Lung (tissue), 12 donors: ENCODE measurements around the gene ZNF670. TPM values are rescaled to one million over a fixed set of nuclear protein-coding genes. Genes with fewer than 3 reads are reported as not detected.

Experiments used
- ATAC-seq: fragments of 200-7000 bp; cut with Tn5 transposase; one replicate; pipeline ENCODE4 v1.9.1; 2020; ENCODE audit warnings: moderate number of reproducible peaks; ENCODE audit not compliant: insufficient read depth, low FRiP score
- DNase-seq, 3 donors: peaks; one replicate each; pipeline ENCODE4 v3.0.0-alpha.2; 2013 to 2017
- H3K27ac ChIP-seq, 2 donors: one replicate each; pipeline ENCODE4 v1.5.1; 2013; ENCODE audit warnings: mild to moderate bottlenecking in 2 of 2, moderate library complexity in 2 of 2, control low read depth in 1 of 2, inconsistent platforms in 1 of 2, low read depth in 1 of 2, low read length in 1 of 2
- H3K27me3 ChIP-seq, 3 donors: one replicate each; pipeline ENCODE4 v1.5.1; 2013; ENCODE audit warnings: low read length in 2 of 3; ENCODE audit not compliant: control insufficient read depth in 3 of 3, insufficient read depth in 3 of 3
- H3K36me3 ChIP-seq, 4 donors: one replicate each; pipeline ENCODE4 v1.5.1; 2013; ENCODE audit warnings: low read length in 4 of 4, mild to moderate bottlenecking in 1 of 4, moderate library complexity in 1 of 4; ENCODE audit not compliant: control insufficient read depth in 4 of 4, insufficient read depth in 4 of 4
- H3K4me1 ChIP-seq, 5 donors: one replicate each; pipeline ENCODE4 v1.5.1; 2013; ENCODE audit warnings: low read length in 5 of 5, mild to moderate bottlenecking in 2 of 5, moderate library complexity in 1 of 5; ENCODE audit not compliant: control insufficient read depth in 5 of 5, insufficient read depth in 5 of 5
- H3K4me3 ChIP-seq: one replicate; pipeline ENCODE4 v1.5.1; 2013; ENCODE audit warnings: mild to moderate bottlenecking, control low read depth, moderate library complexity
- H3K9ac ChIP-seq, 2 donors: one replicate each; pipeline ENCODE4 v1.5.1; 2013; ENCODE audit warnings: low read length in 2 of 2, control low read depth in 1 of 2; ENCODE audit not compliant: insufficient read depth in 1 of 2
- H3K9me3 ChIP-seq, 4 donors: one replicate each; pipeline ENCODE4 v1.5.1; 2013; ENCODE audit warnings: low read length in 3 of 4, mild to moderate bottlenecking in 1 of 4, moderate library complexity in 1 of 4; ENCODE audit not compliant: control insufficient read depth in 4 of 4, insufficient read depth in 3 of 4
- WGBS, 2 donors: extraction: QIAGEN DNeasy Blood & Tissue Kit; methylation state at CpG; one replicate each; pipeline ENCODE4 v1.1.7; 2013; 5-methylcytosine and 5-hydroxymethylcytosine counted together
- polyA plus RNA-seq, 2 donors: library from polyadenylated mRNA; stranded (reverse); fragments of 200-250 nt; gene quantifications; one replicate each; pipeline ENCODE4 v1.2.1, GENCODE V29; 2013
- total RNA-seq, 2 donors: library from RNA; depleted of rRNA in 1 of 2; stranded (reverse); fragments of >200 nt in 1 of 2; gene quantifications; one replicate each; pipeline ENCODE4 v1.2.1, GENCODE V29; 2014 to 2021
- TF ChIP-seq, protein P1 (sequence below): IDR thresholded peaks from 2 replicates; pipeline ENCODE4 v1.5.1; 2012; ENCODE audit warnings: mild to moderate bottlenecking; ENCODE audit errors: control extremely low read depth, extremely low read depth
- donor health status: control.
- donor health status: control.
- donor health status: Bipolar disorder and iron deficiency.
- donor health status: healthy.
- donor health status: DM: yes; HTN: yes; CAD: no.

Gene ZNF670
- total and polyA plus RNA-seq, 4 donors, result 1.0 to 4.6 (median 2.8) TPM

DNA sequence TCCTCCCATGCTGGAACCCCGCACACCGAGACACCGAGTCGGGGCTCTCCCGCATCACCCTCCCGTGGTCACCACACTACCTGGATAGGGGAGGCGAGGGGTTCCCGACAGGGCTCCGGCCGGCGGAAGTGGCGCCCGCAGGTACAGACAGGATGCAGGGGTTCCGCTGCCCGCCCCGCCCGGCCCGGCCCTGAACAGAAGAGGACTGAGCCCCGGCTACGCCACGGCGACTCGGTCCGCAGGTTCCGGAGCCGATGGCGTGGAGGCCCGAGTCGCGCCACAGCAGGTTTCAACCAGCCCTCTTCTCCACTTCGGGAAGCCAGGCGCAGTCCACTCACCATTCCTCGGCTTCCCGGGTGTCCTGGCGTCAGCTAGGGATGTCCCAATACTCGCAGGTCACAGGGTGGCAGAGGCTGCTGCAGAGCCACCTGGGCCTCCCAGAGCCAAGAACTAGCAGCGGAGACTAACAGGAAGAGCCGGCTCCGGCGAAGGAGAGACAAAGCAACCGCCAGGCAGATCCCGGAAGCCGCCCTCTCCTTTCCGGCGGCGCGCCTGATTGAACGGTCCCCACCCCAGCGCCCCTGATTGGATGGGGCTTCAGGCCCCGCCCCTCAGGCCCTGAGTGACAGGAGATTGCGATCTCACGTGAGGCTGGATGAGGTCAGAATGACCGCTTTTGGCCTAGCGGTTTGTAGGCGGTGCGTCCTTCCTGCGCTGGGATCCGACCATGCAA is 25.4 kb upstream of the ZNF670 start, which contains the start of gene ZNF669:
Gene ZNF669 (minus strand): TSS at position 498 of the 733 bp plus-strand sequence. CDS start 157 bp downstream, at position 341.
- H3K4me3 ChIP-seq, result peak within 1 kb of the TSS; percentile 88
- peaks cover 0 to 9% (median 0%) of the 10 kb centered on the region in 5 donors for H3K4me1 ChIP-seq
- H3K27me3 ChIP-seq, result no peaks in the 10 kb centered on the region
- peaks cover 3 to 16% (median 11%) of the 10 kb centered on the region in 4 donors for H3K9me3 ChIP-seq
- 0% methylated on average over 57 to 58 of the region's 58 CpGs for WGBS, 2 donors
- TF ChIP-seq, protein P1, sequence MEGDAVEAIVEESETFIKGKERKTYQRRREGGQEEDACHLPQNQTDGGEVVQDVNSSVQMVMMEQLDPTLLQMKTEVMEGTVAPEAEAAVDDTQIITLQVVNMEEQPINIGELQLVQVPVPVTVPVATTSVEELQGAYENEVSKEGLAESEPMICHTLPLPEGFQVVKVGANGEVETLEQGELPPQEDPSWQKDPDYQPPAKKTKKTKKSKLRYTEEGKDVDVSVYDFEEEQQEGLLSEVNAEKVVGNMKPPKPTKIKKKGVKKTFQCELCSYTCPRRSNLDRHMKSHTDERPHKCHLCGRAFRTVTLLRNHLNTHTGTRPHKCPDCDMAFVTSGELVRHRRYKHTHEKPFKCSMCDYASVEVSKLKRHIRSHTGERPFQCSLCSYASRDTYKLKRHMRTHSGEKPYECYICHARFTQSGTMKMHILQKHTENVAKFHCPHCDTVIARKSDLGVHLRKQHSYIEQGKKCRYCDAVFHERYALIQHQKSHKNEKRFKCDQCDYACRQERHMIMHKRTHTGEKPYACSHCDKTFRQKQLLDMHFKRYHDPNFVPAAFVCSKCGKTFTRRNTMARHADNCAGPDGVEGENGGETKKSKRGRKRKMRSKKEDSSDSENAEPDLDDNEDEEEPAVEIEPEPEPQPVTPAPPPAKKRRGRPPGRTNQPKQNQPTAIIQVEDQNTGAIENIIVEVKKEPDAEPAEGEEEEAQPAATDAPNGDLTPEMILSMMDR, result no peak
- peak; percentile 100 for ATAC-seq
- peaks cover 14 to 23% (median 17%) of the 10 kb centered on the region in 4 donors for H3K36me3 ChIP-seq
- peak within 1 kb of the TSS; percentile 93 to 96 for H3K27ac ChIP-seq
- peak; percentile 96 to 97 (median 97) for DNase-seq
- peak within 1 kb of the TSS; percentile 53 to 73 for H3K9ac ChIP-seq

DNA sequence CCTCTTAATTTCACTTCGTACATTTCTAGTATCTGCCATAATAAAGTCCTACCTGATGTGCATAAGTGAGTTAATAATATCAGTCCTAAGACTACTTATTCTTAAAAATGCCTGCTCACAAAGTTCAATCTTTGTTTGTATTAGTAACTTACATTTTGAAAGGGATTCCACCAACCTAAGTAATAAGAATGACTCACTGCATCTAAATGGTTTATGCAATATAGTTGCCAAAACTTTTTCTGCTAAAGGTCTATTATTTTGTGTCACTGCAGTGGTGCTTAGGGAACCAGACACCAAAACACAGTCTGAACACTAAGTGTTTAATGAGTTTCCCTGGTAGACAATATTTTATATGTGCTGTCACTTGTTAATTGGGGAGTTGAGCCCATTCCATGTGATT is 23.8 kb upstream of the ZNF670 start:
- no peak for ATAC-seq
- TF ChIP-seq, protein P1, result no peak
- H3K9me3 ChIP-seq, result peaks cover 3 to 20% (median 12%) of the 10 kb centered on the region in 4 donors
- no peaks in the 10 kb centered on the region for H3K27me3 ChIP-seq
- no peak overlapping the region for H3K4me3 ChIP-seq
- DNase-seq, result no peak
- H3K9ac ChIP-seq, result no peak overlapping the region
- no peak overlapping the region for H3K27ac ChIP-seq
- H3K36me3 ChIP-seq, result peaks cover 16 to 33% (median 24%) of the 10 kb centered on the region in 4 donors
- WGBS, 2 donors, result 96 to 98% methylated on average over 1 of the region's 1 CpG
- H3K4me1 ChIP-seq, result peaks cover 0 to 9% (median 0%) of the 10 kb centered on the region in 5 donors

DNA sequence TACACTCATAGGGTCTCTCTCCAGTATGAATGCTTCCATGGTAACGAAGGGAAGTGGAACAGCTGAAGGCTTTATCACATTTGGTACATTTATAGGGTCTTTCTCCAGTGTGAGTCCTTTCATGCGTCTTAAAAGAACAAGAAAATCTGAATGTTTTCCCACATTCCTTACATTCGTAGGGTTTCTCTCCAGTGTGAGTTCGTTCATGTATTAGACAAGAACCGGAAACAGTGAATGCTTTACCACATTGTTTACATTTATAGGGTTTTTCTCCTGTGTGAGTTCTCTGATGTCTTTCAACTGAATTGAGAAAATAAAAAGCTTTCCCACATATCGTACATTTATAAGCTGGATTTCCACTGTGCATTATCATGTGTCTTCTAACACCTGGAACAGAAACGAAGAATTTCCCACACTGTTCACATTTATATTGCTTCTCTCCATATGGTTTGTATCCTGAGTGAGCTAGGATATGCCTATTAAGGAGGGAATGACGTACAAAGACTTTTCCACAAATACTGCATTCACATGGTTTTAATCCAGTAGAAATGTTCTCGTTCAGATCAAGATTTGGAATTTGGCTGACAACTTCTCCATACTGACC is 22.2 kb upstream of the ZNF670 start:
- TF ChIP-seq, protein P1, result no peak
- no peak for DNase-seq
- Histone ChIP-seq H3K27me3 (no peaks in the 10 kb centered on the region), H3K27ac (no peak overlapping the region), H3K9ac (no peak overlapping the region), H3K36me3 (peaks cover 20 to 42% (median 26%) of the 10 kb centered on the region in 4 donors), H3K4me3 (no peak overlapping the region), H3K9me3 (peaks cover 3 to 24% (median 17%) of the 10 kb centered on the region in 4 donors), H3K4me1 (peaks cover 0 to 9% (median 0%) of the 10 kb centered on the region in 5 donors)
- ATAC-seq, result no peak
- 99% methylated on average over 9 of the region's 9 CpGs for WGBS, 2 donors
